Astrocyte (in vitro differentiated cells and primary cell): ENCODE results near the gene PRRT1. TPM values are rescaled to one million over a fixed set of nuclear protein-coding genes. Genes with fewer than 3 reads are reported as not detected.

ENCODE experiments used
- DNase-seq: peaks from one replicate; pipeline ENCODE4 v3.0.0-alpha.2; 2010; ENCODE audit warnings: low read depth
- FAIRE-seq: peaks from 2 replicates; lab custom pipeline; 2011; peaks lifted over from hg19 to GRCh38; lab: Jason Lieb, UNC
- H2AFZ ChIP-seq: 2 replicates; pipeline ENCODE4 v1.6.0; 2012; ENCODE audit warnings: low read depth, low read length, inconsistent platforms
- H3K27ac ChIP-seq: 2 replicates; pipeline ENCODE4 v1.5.1; 2011; ENCODE audit warnings: low read depth, low read length, inconsistent platforms
- H3K27me3 ChIP-seq: 2 replicates; pipeline ENCODE4 v1.6.0; 2011; ENCODE audit warnings: low read length, inconsistent platforms; ENCODE audit not compliant: insufficient read depth
- H3K36me3 ChIP-seq: 2 replicates; pipeline ENCODE4 v1.5.1; 2011; ENCODE audit warnings: low read length, inconsistent platforms; ENCODE audit not compliant: insufficient read depth
- H3K4me1 ChIP-seq: 2 replicates; pipeline ENCODE4 v1.5.1; 2011; ENCODE audit warnings: low read length, inconsistent platforms; ENCODE audit not compliant: insufficient read depth
- H3K4me2 ChIP-seq: 2 replicates; pipeline ENCODE4 v1.6.0; 2012; ENCODE audit warnings: low read length, inconsistent platforms
- H3K4me3 ChIP-seq: 2 replicates; pipeline ENCODE4 v1.5.1; 2011; ENCODE audit warnings: low read depth, mild to moderate bottlenecking, low read length, inconsistent platforms; ENCODE audit not compliant: insufficient read depth
- H3K79me2 ChIP-seq: 2 replicates; pipeline ENCODE4 v1.6.0; 2012; ENCODE audit warnings: mild to moderate bottlenecking, low read length, inconsistent platforms; ENCODE audit not compliant: insufficient read depth
- H3K9ac ChIP-seq: 2 replicates; pipeline ENCODE4 v1.6.0; 2012; ENCODE audit warnings: mild to moderate bottlenecking, low read length, inconsistent platforms
- H3K9me3 ChIP-seq: 2 replicates; pipeline ENCODE4 v1.5.1; 2012; ENCODE audit warnings: low read depth, mild to moderate bottlenecking, low read length, inconsistent platforms; ENCODE audit not compliant: insufficient read depth
- H4K20me1 ChIP-seq: 2 replicates; pipeline ENCODE4 v1.6.0; 2012; ENCODE audit warnings: low read length, inconsistent platforms; ENCODE audit not compliant: insufficient read depth
- H3K27ac Mint-ChIP-seq: one replicate; pipeline ENCODE4 v1.8.0; 2021; ENCODE audit warnings: mild to moderate bottlenecking, mixed read lengths; ENCODE audit not compliant: unreplicated experiment
- H3K27me3 Mint-ChIP-seq: one replicate; pipeline ENCODE4 v1.8.0; 2021; ENCODE audit warnings: low read depth, mixed read lengths; ENCODE audit not compliant: unreplicated experiment
- H3K36me3 Mint-ChIP-seq: one replicate; pipeline ENCODE4 v1.8.0; 2021; ENCODE audit warnings: low read depth, mixed read lengths; ENCODE audit not compliant: unreplicated experiment
- H3K4me1 Mint-ChIP-seq: one replicate; pipeline ENCODE4 v1.8.0; 2021; ENCODE audit warnings: low read depth, mixed read lengths; ENCODE audit not compliant: unreplicated experiment
- H3K4me3 Mint-ChIP-seq: one replicate; pipeline ENCODE4 v1.8.0; 2021; ENCODE audit warnings: mild to moderate bottlenecking, moderate library complexity, mixed read lengths; ENCODE audit not compliant: unreplicated experiment
- H3K9me3 Mint-ChIP-seq: one replicate; pipeline ENCODE4 v1.8.0; 2021; ENCODE audit warnings: mild to moderate bottlenecking, mixed read lengths; ENCODE audit not compliant: unreplicated experiment
- EZH2 ChIP-seq: IDR thresholded peaks from 2 replicates; pipeline ENCODE4 v1.6.1; 2012; ENCODE audit warnings: mild to moderate bottlenecking, low read length, inconsistent platforms; ENCODE audit not compliant: insufficient read depth
- total RNA-seq: library from RNA; stranded (reverse); gene quantifications from 2 replicates; pipeline ENCODE4 v1.2.1, GENCODE V29; 2021
- TF ChIP-seq, protein P1 (sequence below): IDR thresholded peaks from 2 replicates; pipeline ENCODE4 v1.5.1; 2011; ENCODE audit warnings: low read depth, mild to moderate bottlenecking, inconsistent platforms, low read length, moderate library complexity; ENCODE audit not compliant: insufficient read depth

PRRT1 gene
- total RNA-seq, 1 donor from 2014 or later = 0.45 TPM

DNA sequence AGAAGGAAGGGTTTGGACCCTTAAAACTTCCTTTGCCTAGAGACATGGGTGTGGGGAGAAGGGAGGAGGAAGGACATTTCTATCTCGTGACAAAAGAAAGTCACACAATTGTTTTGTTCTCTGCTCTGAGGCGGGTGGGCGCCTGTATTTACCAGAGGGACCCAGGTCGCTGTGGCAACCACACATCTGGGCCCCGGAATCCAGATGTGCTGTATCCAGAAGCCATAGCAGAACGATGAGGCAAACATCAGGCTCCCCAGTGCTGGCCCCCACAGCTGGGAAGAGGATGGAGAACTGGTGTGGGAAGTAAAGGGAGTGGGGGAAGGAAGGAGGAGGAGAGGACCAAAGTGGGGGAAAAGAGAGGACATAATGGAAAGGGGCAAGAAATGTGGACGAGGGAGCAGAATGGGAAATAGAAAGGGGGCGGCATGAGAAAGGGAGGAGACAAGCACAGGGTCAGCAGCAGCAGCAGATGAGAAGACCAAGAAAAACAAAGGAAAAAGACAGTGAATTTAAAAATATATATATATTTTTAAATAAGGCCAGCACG, 39.2 kb downstream of the PRRT1 start:
- Histone ChIP-seq H3K9me3 (no peaks in the 10 kb centered on the region), H3K79me2 (no peaks in the 10 kb centered on the region), H3K9ac (no peak overlapping the region), H2AFZ (no peak overlapping the region), H4K20me1 (peaks cover 14% of the 10 kb centered on the region), H3K36me3 (peaks cover 9% of the 10 kb centered on the region), H3K27ac (no peak overlapping the region), H3K4me3 (no peak overlapping the region), H3K27me3 (peaks cover 9% of the 10 kb centered on the region), H3K4me1 (peaks cover 18% of the 10 kb centered on the region), H3K4me2 (no peak overlapping the region)
- Mint-ChIP-seq H3K4me1 (peaks cover 21% of the 10 kb centered on the region), H3K27me3 (peaks cover 37% of the 10 kb centered on the region), H3K4me3 (no peak overlapping the region), H3K27ac (no peak overlapping the region), H3K36me3 (peaks cover 17% of the 10 kb centered on the region), H3K9me3 (no peaks in the 10 kb centered on the region)
- TF ChIP-seq, protein P1, sequence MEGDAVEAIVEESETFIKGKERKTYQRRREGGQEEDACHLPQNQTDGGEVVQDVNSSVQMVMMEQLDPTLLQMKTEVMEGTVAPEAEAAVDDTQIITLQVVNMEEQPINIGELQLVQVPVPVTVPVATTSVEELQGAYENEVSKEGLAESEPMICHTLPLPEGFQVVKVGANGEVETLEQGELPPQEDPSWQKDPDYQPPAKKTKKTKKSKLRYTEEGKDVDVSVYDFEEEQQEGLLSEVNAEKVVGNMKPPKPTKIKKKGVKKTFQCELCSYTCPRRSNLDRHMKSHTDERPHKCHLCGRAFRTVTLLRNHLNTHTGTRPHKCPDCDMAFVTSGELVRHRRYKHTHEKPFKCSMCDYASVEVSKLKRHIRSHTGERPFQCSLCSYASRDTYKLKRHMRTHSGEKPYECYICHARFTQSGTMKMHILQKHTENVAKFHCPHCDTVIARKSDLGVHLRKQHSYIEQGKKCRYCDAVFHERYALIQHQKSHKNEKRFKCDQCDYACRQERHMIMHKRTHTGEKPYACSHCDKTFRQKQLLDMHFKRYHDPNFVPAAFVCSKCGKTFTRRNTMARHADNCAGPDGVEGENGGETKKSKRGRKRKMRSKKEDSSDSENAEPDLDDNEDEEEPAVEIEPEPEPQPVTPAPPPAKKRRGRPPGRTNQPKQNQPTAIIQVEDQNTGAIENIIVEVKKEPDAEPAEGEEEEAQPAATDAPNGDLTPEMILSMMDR = no peak
- no peak for DNase-seq
- no peak for FAIRE-seq

DNA sequence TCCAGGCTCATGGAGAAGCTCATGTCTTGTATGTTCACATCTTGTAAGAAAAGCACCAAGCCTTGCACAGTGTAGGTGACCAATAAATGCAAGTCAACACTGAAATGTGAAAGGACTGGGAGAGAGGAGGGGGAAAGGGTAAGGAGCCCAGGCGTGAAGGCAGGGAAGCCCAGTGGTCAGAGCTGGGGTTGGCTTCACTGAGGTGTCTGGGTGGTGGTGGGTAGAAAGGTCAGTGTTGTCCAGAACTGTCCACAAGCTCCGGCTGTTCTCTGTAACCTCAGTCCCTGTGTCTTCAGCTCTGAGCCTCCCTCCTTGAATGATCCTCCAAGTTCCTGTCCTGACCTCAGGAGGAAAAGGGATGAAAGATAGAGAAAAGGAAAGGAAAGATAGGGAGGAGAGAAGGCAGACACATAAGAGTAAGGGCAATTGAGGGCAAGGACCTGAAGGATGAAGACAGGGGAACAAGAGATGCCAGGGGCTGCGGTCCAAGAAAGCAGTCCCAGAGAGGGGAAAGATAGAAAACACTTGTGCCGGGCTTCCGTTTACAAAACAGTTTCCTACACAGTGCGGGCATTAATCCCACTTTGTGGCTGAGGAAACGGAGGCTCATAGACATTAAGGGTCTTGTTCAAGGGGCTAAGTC, 40.2 kb downstream of the PRRT1 start:
- DNase-seq = no peak
- H3K4me3 Mint-ChIP-seq = no peak overlapping the region
- H3K27me3 Mint-ChIP-seq = peaks cover 46% of the 10 kb centered on the region

DNA sequence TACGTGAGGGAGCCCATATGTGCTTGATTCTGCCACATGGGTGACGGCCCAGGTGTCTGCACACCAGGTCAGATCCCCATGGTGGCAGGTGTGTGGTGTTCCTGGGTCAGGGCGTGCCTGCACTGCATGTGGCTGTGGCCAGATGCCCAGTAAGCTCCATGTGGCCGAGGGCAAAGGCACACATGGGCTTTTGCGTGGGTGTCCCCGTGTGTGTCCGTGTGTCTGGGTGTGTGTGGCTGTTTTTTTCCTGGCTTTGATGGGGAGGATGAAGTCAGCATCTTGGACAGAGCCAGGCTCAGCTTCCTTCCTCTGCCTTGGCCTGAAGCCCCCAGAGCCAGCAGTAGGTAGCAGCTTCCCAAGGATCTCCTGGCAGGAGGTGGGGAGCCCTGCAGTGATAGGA, 41.1 kb downstream of the PRRT1 start:
- DNase-seq (no peak), FAIRE-seq (no peak)
- no peak overlapping the region for H3K4me3 ChIP-seq
- H3K4me3 Mint-ChIP-seq = no peak overlapping the region
- no peak for TF ChIP-seq EZH2
- H3K4me2 ChIP-seq = no peak overlapping the region
- H3K27ac Mint-ChIP-seq = no peak overlapping the region
- no peak overlapping the region for H3K27ac ChIP-seq
- no peaks in the 10 kb centered on the region for H3K9me3 Mint-ChIP-seq
- H3K27me3 Mint-ChIP-seq = peaks cover 53% of the 10 kb centered on the region
- no peaks in the 10 kb centered on the region for H3K36me3 ChIP-seq
- H3K9me3 ChIP-seq = no peaks in the 10 kb centered on the region
- peaks cover 9% of the 10 kb centered on the region for H3K36me3 Mint-ChIP-seq
- H3K4me1 ChIP-seq = peaks cover 18% of the 10 kb centered on the region
- no peak overlapping the region for H2AFZ ChIP-seq
- H4K20me1 ChIP-seq = peaks cover 11% of the 10 kb centered on the region
- peaks cover 22% of the 10 kb centered on the region for H3K4me1 Mint-ChIP-seq
- peaks cover 9% of the 10 kb centered on the region for H3K27me3 ChIP-seq
- H3K79me2 ChIP-seq = no peaks in the 10 kb centered on the region
- H3K9ac ChIP-seq = no peak overlapping the region

More for the DNA sequence above, 40.2 kb downstream of the PRRT1 start:
- no peak overlapping the region for H3K4me2 ChIP-seq
- Mint-ChIP-seq H3K9me3 (no peaks in the 10 kb centered on the region), H3K27ac (no peak overlapping the region), H3K4me1 (peaks cover 22% of the 10 kb centered on the region), H3K36me3 (peaks cover 14% of the 10 kb centered on the region)
- H3K9me3 ChIP-seq = no peaks in the 10 kb centered on the region
- peaks cover 18% of the 10 kb centered on the region for H3K4me1 ChIP-seq
- peaks cover 14% of the 10 kb centered on the region for H4K20me1 ChIP-seq
- H3K36me3 ChIP-seq = peaks cover 1% of the 10 kb centered on the region
- no peak overlapping the region for H3K27ac ChIP-seq
- H2AFZ ChIP-seq = no peak overlapping the region
- H3K27me3 ChIP-seq = peaks cover 9% of the 10 kb centered on the region
- no peak for FAIRE-seq
- no peak overlapping the region for H3K9ac ChIP-seq
- TF ChIP-seq EZH2 = no peak
- TF ChIP-seq, protein P1 = no peak
- H3K79me2 ChIP-seq = no peaks in the 10 kb centered on the region
- H3K4me3 ChIP-seq = no peak overlapping the region
